DLD1 (cell line): ENCODE measurements around the gene ZFP1.

Experiments used
- in situ Hi-C: cut with HindIII; loops from 2 replicates; pipeline ENCODE4 v1.10.0; 2017; ENCODE audit warnings: low sequenced_read_pairs

Gene ZFP1

DNA sequence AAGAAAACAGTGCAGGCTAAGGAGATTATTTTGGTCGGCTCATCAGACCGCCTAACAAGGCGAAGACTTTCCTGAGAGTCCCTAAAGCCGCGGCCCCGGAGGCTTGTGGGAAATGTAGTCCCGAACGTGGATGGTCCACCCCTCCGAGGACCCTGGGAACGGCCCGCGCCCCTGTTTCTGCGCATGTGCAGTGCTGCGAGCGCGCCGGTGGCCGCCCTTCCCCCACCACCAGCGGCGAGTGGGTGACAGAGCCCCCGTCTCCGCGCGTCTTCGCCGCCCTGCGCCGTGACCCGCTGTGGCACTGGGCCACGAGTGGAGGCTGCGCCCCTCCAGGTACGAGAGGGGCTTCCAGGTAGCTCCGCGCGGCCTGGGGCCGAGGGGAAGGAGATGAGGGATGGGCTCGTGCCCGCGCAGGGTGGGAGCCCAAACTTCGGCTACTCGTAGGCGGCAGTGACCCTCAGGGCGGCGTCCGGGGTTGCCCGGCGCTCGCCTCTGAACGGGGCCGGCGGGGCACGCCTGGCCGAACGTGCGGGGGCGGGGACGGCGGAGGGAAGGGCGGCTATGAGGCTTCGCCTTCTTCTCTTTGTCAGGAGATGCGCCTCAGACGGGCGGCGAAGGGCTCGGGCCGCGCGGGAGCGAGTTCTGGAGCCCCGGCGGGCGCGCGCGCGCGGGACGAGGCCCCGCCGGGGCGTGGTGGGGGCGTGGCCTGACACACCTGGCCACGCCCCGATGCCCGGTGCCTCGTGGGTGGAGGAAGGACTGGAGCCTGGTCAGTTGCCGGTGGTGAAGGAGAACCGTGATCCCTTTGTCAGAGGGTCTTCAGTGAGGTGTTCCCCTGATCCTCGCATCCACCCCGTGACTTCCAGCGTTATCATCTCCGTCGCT lies at the start of gene ZFP1:
Gene ZFP1 (plus strand): TSS at position 214 of the 885 bp plus-strand sequence. CDS start 4,428 bp downstream, outside the sequence.
- in situ Hi-C loops = no loop called here

GRCh38 chr16:75099075-75099667 lies 49.2 kb upstream of the ZFP1 start:
- in situ Hi-C loops = no loop called here

DNA sequence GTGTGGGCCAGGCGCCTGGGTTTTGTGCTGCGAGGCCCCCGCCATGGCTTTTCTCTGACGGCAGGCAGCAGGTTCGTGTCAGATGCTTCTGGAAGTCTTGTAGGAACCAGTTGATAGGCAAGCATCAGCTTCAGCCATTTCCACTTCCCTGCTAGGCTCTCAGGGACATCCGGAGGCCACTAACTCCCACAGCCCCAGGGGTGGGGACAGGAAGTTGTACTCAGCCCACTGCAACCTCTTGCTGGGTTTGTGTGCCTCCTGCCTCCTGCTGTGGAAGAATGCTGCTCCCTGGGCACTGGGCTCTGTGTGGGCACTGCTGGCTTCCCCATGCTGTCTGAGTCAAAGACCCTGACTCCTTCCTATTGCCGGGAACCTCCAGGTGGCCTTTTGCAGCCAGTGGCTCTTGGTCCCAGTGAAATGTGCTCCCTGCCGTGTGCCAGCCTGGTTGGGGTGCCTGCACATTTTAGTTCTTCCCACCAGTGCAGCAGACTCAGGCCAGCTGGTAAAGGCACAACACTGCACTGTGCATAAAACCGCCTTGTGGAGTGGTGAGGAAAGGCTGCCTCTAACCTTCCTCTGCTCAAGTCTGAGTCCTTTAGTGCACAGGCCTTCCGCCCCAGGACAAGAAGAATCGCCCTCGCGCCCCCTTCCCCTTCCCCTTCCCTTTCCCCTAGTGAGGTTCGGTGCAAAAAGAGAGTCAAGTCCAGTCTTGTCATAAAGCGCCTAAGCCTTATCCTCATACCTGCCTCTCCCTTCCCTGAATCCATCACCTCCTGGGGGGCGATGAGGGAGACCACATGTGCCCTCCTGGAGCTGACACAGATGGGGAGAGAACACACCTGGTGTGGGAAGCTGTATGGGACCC lies 48.4 kb upstream of the ZFP1 start:
- in situ Hi-C loops = no loop called here

- in situ Hi-C loops = no loop called here
These were observed 47.7 kb upstream of the ZFP1 start for GRCh38 chr16:75100603-75100990.

DNA sequence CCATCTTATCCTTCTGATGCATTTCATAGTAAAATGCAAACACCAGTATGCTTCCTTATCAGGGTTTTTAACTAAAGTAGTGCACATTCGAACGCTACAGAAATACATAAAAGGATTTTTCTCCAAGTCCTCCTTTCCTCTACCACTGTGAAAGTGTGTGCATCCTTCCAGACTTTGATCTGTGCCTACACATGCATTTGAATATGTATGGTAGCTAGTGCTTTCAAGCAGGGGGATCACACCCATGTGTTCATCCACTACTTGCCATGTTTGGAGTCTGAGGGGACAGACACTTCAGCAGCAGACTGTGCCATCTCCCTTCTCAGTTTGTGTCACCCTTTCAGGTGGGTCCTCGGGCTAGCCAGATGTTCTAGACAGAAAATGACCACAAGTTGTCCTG lies 46.7 kb upstream of the ZFP1 start:
- in situ Hi-C loops = no loop called here

GRCh38 chr16:75102595-75102994 lies 45.7 kb upstream of the ZFP1 start:
- in situ Hi-C loops = no loop called here

- in situ Hi-C loops = no loop called here
These were observed 44.3 kb upstream of the ZFP1 start for GRCh38 chr16:75103994-75104393.

DNA sequence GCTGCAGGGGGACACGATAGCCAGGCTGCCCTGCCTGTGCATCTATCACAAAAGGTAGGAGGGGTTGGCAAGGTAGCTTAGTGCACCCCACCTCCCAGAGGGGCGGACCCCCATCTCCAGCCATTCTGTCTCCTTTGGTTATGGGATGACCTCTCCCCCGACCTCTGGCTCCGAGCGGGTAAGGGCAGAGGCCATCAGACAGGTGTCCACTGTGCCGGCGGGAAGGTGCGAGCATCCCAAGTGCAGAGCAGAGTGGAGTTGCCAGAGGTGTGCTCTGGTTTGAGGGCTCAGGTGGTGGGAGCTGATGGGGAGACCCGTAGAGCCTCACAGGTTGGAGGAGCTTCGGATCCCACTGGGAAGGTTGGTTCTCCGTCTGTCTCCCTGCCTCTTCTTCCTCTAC lies 43.5 kb upstream of the ZFP1 start:
- in situ Hi-C loops = loop anchor here (5.0 kb wide), 1 partner anchor 98 kb away; no protein-coding TSS in a partner anchor

DNA sequence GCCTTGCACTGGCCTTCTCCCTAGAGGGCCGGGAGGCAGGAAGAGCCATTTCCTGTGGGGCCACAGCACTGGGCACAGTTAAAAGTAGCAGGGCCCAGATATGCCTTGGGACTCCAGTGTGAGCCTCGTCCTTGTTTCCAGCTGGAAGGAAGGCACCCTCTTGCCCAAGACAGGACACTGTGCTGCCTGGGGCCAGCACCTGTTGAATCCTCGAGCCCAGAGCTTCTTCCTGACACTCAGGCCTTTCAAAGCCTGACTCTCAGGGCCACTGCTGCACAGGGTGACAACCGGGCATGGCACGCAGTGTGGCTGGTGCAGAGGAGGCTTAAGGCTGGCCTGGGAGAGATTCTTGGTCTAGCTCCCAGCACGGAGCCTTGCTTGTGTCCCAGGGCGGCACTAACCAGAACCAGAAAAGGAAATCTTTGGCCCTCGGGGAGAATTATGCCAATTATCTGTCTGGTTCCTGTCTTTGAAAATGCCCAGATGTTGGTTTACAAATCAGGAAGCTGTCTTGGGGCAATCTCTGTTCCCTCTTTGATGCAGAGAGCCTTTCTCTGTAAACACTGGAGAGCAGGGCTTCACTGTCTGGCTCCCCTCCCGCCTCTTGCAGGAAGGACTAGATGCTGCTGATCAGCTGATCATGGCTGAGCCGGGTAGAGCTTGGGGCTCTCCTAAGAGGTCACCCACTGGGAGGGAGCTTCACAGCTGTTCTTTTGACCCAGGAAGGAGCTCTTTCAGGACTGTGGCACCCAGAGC lies 42.8 kb upstream of the ZFP1 start:
- in situ Hi-C loops = loop anchor here (5.0 kb wide), 1 partner anchor 98 kb away; no protein-coding TSS in a partner anchor

GRCh38 chr16:75106351-75107274 lies 41.7 kb upstream of the ZFP1 start:
- in situ Hi-C loops = loop anchor here (5.0 kb wide), 1 partner anchor 99 kb away; no protein-coding TSS in a partner anchor

- in situ Hi-C loops = loop anchor here (5.0 kb wide), 1 partner anchor 100 kb away; no protein-coding TSS in a partner anchor
These were observed 40.8 kb upstream of the ZFP1 start for GRCh38 chr16:75107505-75107904.

GRCh38 chr16:75108792-75109731 lies 39.3 kb upstream of the ZFP1 start:
- in situ Hi-C loops = loop anchor here (5.0 kb wide), 1 partner anchor 102 kb away; no protein-coding TSS in a partner anchor

GRCh38 chr16:75109732-75110243 lies 38.5 kb upstream of the ZFP1 start:
- in situ Hi-C loops = loop anchor here (5.0 kb wide), 1 partner anchor 102 kb away; no protein-coding TSS in a partner anchor

- in situ Hi-C loops = no loop called here
These were observed 37.4 kb upstream of the ZFP1 start for GRCh38 chr16:75110637-75111513.

GRCh38 chr16:75111514-75111940 lies 36.8 kb upstream of the ZFP1 start:
- in situ Hi-C loops = no loop called here

- in situ Hi-C loops = no loop called here
These were observed 36.2 kb upstream of the ZFP1 start for GRCh38 chr16:75111961-75112733.
